Neural cell (in vitro differentiated cells): Measurements from ENCODE around the gene ADAMTS18. TPM values are rescaled to one million over a fixed set of nuclear protein-coding genes. Genes with fewer than 3 reads are reported as not detected.

Experiments used
- H2AFZ ChIP-seq: fragments of 200-600, 300-800 bp; sonication (generic), shearing (Covaris generic); 2 replicates; pipeline ENCODE4 v1.6.0; 2014; ENCODE audit warnings: low read depth, mild to moderate bottlenecking, antibody characterized with exemption, low read length, moderate library complexity
- H3F3A ChIP-seq: fragments of 200-600 bp; shearing (Covaris generic); 2 replicates; pipeline ENCODE4 v1.6.1; 2016; ENCODE audit warnings: mild to moderate bottlenecking, moderate library complexity, mixed read lengths, antibody characterized with exemption, low read length; ENCODE audit not compliant: insufficient read depth, poor library complexity, severe bottlenecking
- H3K27ac ChIP-seq: fragments of 200-600, 300-800 bp; sonication (generic), shearing (Covaris generic); 2 replicates; pipeline ENCODE4 v1.5.1; 2014; ENCODE audit warnings: mild to moderate bottlenecking, low read length, moderate library complexity
- H3K27me3 ChIP-seq: fragments of 300-800, 200-600 bp; sonication (generic), shearing (Covaris generic); 2 replicates; pipeline ENCODE4 v1.6.0; 2014; ENCODE audit warnings: mild to moderate bottlenecking, low read depth, low read length, moderate library complexity; ENCODE audit not compliant: insufficient read depth
- H3K36me3 ChIP-seq: fragments of 300-800, 200-600 bp; sonication (generic), shearing (Covaris generic); 2 replicates; pipeline ENCODE4 v1.5.1; 2014; ENCODE audit warnings: mild to moderate bottlenecking, antibody characterized with exemption, low read length, moderate library complexity; ENCODE audit not compliant: insufficient read depth
- H3K4me2 ChIP-seq: fragments of 300-800, 200-600 bp; sonication (generic), shearing (Covaris generic); 2 replicates; pipeline ENCODE4 v1.6.0; 2014; ENCODE audit warnings: mild to moderate bottlenecking, low read length
- H3K4me3 ChIP-seq: fragments of 300-800, 200-600 bp; sonication (generic), shearing (Covaris generic); 2 replicates; pipeline ENCODE4 v1.5.1; 2014; ENCODE audit warnings: mild to moderate bottlenecking, low read length, moderate library complexity
- H3K79me2 ChIP-seq: fragments of 200-600 bp; shearing (Covaris generic); replicated peaks from 2 replicates; pipeline ENCODE4 v1.6.0; 2014; ENCODE audit warnings: mild to moderate bottlenecking, low read length, moderate library complexity; ENCODE audit not compliant: insufficient read depth
- H3K9ac ChIP-seq: fragments of 300-800, 200-600 bp; sonication (generic), shearing (Covaris generic); 2 replicates; pipeline ENCODE4 v1.6.1; 2016; ENCODE audit warnings: mild to moderate bottlenecking, low read length, mixed read lengths
- H3K9me2 ChIP-seq: fragments of 200-600 bp; shearing (Covaris generic); 2 replicates; pipeline ENCODE4 v1.6.1; 2016; ENCODE audit warnings: mild to moderate bottlenecking, low read length, mixed read lengths; ENCODE audit not compliant: insufficient read depth
- H3K9me3 ChIP-seq: fragments of 200-600, 300-800 bp; sonication (generic), shearing (Covaris generic); 2 replicates; pipeline ENCODE4 v1.6.1; 2016; ENCODE audit warnings: mild to moderate bottlenecking, mixed run types, low read length, moderate library complexity, mixed read lengths
- H4K20me1 ChIP-seq: fragments of 200-600 bp; shearing (Covaris generic); 2 replicates; pipeline ENCODE4 v1.6.1; 2016; ENCODE audit warnings: mild to moderate bottlenecking, mixed run types; ENCODE audit not compliant: insufficient read depth
- EP300 ChIP-seq: fragments of 450-650 bp; conservative IDR thresholded peaks from 2 replicates; pipeline ENCODE4 v1.6.1; 2014; ENCODE audit warnings: antibody characterized with exemption, mild to moderate bottlenecking, moderate library complexity; ENCODE audit not compliant: poor library complexity, severe bottlenecking
- EZH2 ChIP-seq: fragments of 200-600, 300-800 bp; shearing (Covaris generic), sonication (generic); IDR thresholded peaks from 2 replicates; pipeline ENCODE4 v1.6.1; 2014; ENCODE audit warnings: antibody characterized with exemption, low read length, borderline replicate concordance, mild to moderate bottlenecking; ENCODE audit not compliant: insufficient read depth, poor library complexity, severe bottlenecking
- MXI1 ChIP-seq: fragments of 450-650 bp; conservative IDR thresholded peaks from 2 replicates; pipeline ENCODE4 v1.6.1; 2014; ENCODE audit warnings: antibody characterized with exemption, mild to moderate bottlenecking; ENCODE audit not compliant: poor library complexity, severe bottlenecking
- POLR2AphosphoS5 ChIP-seq: IDR thresholded peaks from 2 replicates; pipeline ENCODE4 v1.6.1; 2012
- RAD21 ChIP-seq: fragments of 450-650 bp; conservative IDR thresholded peaks from 2 replicates; pipeline ENCODE4 v1.6.1; 2014; ENCODE audit warnings: antibody characterized with exemption, mild to moderate bottlenecking, moderate library complexity
- SMC3 ChIP-seq: fragments of 450-650 bp; conservative IDR thresholded peaks from 2 replicates; pipeline ENCODE4 v1.6.1; 2014; ENCODE audit warnings: antibody characterized with exemption, mild to moderate bottlenecking, moderate library complexity; ENCODE audit not compliant: poor library complexity
- TAF1 ChIP-seq: IDR thresholded peaks from 2 replicates; pipeline ENCODE4 v1.6.1; 2012; ENCODE audit warnings: low read depth
- polyA plus RNA-seq: library from polyadenylated mRNA; depleted of rRNA; stranded (reverse); fragments of >200 nt; gene quantifications from 2 replicates; pipeline ENCODE4 v1.2.3, GENCODE V29; 2014
- TF ChIP-seq, protein P1 (sequence below): fragments of 450-650 bp; IDR thresholded peaks from 2 replicates; pipeline ENCODE4 v1.5.1; 2014; ENCODE audit warnings: antibody characterized with exemption, mild to moderate bottlenecking, moderate library complexity; ENCODE audit not compliant: poor library complexity, severe bottlenecking
- TF ChIP-seq, protein P2 (sequence below): IDR thresholded peaks from 2 replicates; pipeline ENCODE4 v1.6.1; 2012; ENCODE audit warnings: borderline replicate concordance

Gene ADAMTS18
- polyA plus RNA-seq, 1 donor from 2014 or later: 1.3 TPM

DNA sequence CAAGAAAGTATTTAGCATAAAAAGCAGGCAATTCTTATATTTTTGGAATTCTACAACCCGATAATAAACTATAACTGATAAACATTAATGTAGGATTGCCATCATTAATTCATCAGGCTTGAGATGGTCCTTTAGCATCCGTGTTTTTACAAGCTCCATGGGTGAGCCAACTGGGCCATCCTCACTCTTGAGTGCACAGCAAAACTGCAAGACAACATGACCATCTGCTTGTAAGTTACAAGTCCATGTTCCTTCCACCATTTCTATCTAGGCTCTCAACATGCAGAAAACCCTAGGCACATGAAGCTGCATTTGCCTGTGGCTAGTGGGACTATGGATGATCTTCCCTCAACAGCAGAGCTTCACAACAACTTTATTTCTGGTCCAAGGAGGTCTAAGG is 40.1 kb downstream of the ADAMTS18 start:
- H3K36me3 ChIP-seq: no peaks in the 10 kb centered on the region
- TF ChIP-seq, protein P1, sequence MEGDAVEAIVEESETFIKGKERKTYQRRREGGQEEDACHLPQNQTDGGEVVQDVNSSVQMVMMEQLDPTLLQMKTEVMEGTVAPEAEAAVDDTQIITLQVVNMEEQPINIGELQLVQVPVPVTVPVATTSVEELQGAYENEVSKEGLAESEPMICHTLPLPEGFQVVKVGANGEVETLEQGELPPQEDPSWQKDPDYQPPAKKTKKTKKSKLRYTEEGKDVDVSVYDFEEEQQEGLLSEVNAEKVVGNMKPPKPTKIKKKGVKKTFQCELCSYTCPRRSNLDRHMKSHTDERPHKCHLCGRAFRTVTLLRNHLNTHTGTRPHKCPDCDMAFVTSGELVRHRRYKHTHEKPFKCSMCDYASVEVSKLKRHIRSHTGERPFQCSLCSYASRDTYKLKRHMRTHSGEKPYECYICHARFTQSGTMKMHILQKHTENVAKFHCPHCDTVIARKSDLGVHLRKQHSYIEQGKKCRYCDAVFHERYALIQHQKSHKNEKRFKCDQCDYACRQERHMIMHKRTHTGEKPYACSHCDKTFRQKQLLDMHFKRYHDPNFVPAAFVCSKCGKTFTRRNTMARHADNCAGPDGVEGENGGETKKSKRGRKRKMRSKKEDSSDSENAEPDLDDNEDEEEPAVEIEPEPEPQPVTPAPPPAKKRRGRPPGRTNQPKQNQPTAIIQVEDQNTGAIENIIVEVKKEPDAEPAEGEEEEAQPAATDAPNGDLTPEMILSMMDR: no peak
- TF ChIP-seq, protein P2, sequence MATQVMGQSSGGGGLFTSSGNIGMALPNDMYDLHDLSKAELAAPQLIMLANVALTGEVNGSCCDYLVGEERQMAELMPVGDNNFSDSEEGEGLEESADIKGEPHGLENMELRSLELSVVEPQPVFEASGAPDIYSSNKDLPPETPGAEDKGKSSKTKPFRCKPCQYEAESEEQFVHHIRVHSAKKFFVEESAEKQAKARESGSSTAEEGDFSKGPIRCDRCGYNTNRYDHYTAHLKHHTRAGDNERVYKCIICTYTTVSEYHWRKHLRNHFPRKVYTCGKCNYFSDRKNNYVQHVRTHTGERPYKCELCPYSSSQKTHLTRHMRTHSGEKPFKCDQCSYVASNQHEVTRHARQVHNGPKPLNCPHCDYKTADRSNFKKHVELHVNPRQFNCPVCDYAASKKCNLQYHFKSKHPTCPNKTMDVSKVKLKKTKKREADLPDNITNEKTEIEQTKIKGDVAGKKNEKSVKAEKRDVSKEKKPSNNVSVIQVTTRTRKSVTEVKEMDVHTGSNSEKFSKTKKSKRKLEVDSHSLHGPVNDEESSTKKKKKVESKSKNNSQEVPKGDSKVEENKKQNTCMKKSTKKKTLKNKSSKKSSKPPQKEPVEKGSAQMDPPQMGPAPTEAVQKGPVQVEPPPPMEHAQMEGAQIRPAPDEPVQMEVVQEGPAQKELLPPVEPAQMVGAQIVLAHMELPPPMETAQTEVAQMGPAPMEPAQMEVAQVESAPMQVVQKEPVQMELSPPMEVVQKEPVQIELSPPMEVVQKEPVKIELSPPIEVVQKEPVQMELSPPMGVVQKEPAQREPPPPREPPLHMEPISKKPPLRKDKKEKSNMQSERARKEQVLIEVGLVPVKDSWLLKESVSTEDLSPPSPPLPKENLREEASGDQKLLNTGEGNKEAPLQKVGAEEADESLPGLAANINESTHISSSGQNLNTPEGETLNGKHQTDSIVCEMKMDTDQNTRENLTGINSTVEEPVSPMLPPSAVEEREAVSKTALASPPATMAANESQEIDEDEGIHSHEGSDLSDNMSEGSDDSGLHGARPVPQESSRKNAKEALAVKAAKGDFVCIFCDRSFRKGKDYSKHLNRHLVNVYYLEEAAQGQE: no peak
- no peak for TF ChIP-seq EP300
- TF ChIP-seq TAF1: no peak
- no peak for TF ChIP-seq POLR2AphosphoS5
- no peak for TF ChIP-seq MXI1
- TF ChIP-seq EZH2: no peak
- TF ChIP-seq SMC3: no peak
- no peak for TF ChIP-seq RAD21
- H3K4me3 ChIP-seq: no peak overlapping the region
- no peaks in the 10 kb centered on the region for H3K9me3 ChIP-seq
- H4K20me1 ChIP-seq: no peaks in the 10 kb centered on the region
- H3K27me3 ChIP-seq: no peaks in the 10 kb centered on the region
- H3K27ac ChIP-seq: no peak overlapping the region
- no peaks in the 10 kb centered on the region for H3K79me2 ChIP-seq
- H3F3A ChIP-seq: no peaks in the 10 kb centered on the region
- H3K9ac ChIP-seq: no peak overlapping the region
- H3K4me2 ChIP-seq: no peak overlapping the region
- no peak overlapping the region for H2AFZ ChIP-seq
- H3K9me2 ChIP-seq: no peaks in the 10 kb centered on the region

DNA sequence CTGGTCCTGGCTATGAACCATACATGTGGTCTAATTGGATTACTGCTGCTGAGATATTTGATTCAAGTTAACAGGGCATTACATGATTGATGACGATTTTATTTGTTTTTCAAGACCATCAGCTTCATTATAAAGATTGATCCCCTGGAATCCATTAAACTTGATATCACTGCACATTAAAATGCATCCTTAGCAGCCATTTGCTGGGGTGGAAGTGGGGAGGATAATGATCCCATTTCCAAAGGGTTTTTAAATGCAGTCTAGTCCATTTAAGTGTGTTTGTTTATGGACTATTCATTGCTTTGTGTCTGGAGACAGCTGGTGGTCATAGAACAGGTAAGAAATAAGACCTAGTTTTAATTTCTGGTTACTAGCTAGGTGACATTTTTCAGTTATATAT is 40.9 kb downstream of the ADAMTS18 start:
- no peak overlapping the region for H3K4me3 ChIP-seq
- H3K36me3 ChIP-seq: no peaks in the 10 kb centered on the region
- H4K20me1 ChIP-seq: no peaks in the 10 kb centered on the region
- no peaks in the 10 kb centered on the region for H3K9me2 ChIP-seq
- no peaks in the 10 kb centered on the region for H3K27me3 ChIP-seq
- no peak overlapping the region for H3K27ac ChIP-seq
- no peaks in the 10 kb centered on the region for H3K9me3 ChIP-seq
- no peaks in the 10 kb centered on the region for H3F3A ChIP-seq
- no peak overlapping the region for H3K4me2 ChIP-seq
- H3K79me2 ChIP-seq: no peaks in the 10 kb centered on the region
- H3K9ac ChIP-seq: no peak overlapping the region
- TF ChIP-seq, protein P1: no peak
- TF ChIP-seq RAD21 (no peak), EZH2 (no peak), MXI1 (no peak), EP300 (no peak), SMC3 (no peak), TAF1 (no peak), POLR2AphosphoS5 (no peak)
- TF ChIP-seq, protein P2: no peak
- no peak overlapping the region for H2AFZ ChIP-seq
